GM12878 (cell line): Measurements from ENCODE around the gene MAGI1. TPM values are rescaled to one million over a fixed set of nuclear protein-coding genes. Genes with fewer than 3 reads are reported as not detected.

Experiments
- ATAC-seq: fragments of 200-7000 bp; cut with Tn5 transposase; 3 replicates; pipeline ENCODE4 v1.9.1; 2020; ENCODE audit warnings: mild to moderate bottlenecking, moderate library complexity
- BruUV-seq: library from RNA; stranded (reverse); fragments of 400-500 nt; replicated peaks from 2 replicates; lab custom pipeline; 2021; lab: Mats Ljungman, UMichigan
- CTCF ChIA-PET: fragments of 300-600 bp; sonication (Branson Sonifier 250); formaldehyde crosslinking; extraction: SDS; loops from one replicate; lab custom pipeline; 2021; ENCODE audit warnings: inconsistent platforms; lab: Yijun Ruan, JAX
- POLR2A ChIA-PET: fragments of 350-600 bp; formaldehyde crosslinking; extraction: SDS; loops from one replicate; lab custom pipeline; 2021; ENCODE audit warnings: inconsistent platforms; lab: Charles Lee
- RAD21 ChIA-PET: fragments of 300-600 bp; sonication (Branson Sonifier 250); formaldehyde crosslinking; loops from one replicate; lab custom pipeline; 2023; ENCODE audit warnings: antibody characterized with exemption; ENCODE audit not compliant: unreplicated experiment; lab: Charles Lee
- SMC1A ChIA-PET: fragments of 300-600 bp; sonication (Branson Sonifier 250); formaldehyde crosslinking; loops from one replicate; lab custom pipeline; 2023; ENCODE audit not compliant: unreplicated experiment, uncharacterized antibody; lab: Charles Lee
- DNase-seq: peaks from one replicate; pipeline ENCODE4 v3.0.0-alpha.2; 2011; ENCODE audit warnings: low read depth, low spot score
- FAIRE-seq: peaks from 3 replicates; lab custom pipeline; 2011; peaks lifted over from hg19 to GRCh38; lab: Jason Lieb, UNC
- H2AFZ ChIP-seq: 2 replicates; pipeline ENCODE4 v1.6.0; 2011; ENCODE audit warnings: low read depth, low read length, control low read depth; ENCODE audit not compliant: control insufficient read depth
- H3K27ac ChIP-seq: 2 replicates; pipeline ENCODE4 v1.5.1; 2011; ENCODE audit warnings: control low read depth; ENCODE audit not compliant: control insufficient read depth, insufficient read depth
- H3K27me3 ChIP-seq, 2 experiments: replicated peaks in 1 of 2; 2 replicates each; pipeline versions ENCODE4 v1.6.0 to v1.6.1; 2011; ENCODE audit warnings: low read length in 1 of 2; ENCODE audit not compliant: control insufficient read depth in 2 of 2, insufficient read depth in 2 of 2
- H3K36me3 ChIP-seq, 2 experiments: 2 replicates each; pipeline ENCODE4 v1.5.1; 2011; ENCODE audit warnings: low read length in 1 of 2; ENCODE audit not compliant: control insufficient read depth in 2 of 2, insufficient read depth in 2 of 2
- H3K4me1 ChIP-seq: 2 replicates; pipeline ENCODE4 v1.6.1; 2011; ENCODE audit warnings: mild to moderate bottlenecking, low read length, moderate library complexity, mixed read lengths; ENCODE audit not compliant: control insufficient read depth, insufficient read depth
- H3K4me2 ChIP-seq: 2 replicates; pipeline ENCODE4 v1.6.0; 2011; ENCODE audit warnings: control low read depth; ENCODE audit not compliant: control insufficient read depth, insufficient read depth
- H3K4me3 ChIP-seq: fragments of 200-600 bp; sonication (generic); 2 replicates; pipeline ENCODE4 v1.5.1; 2016
- H3K79me2 ChIP-seq: 2 replicates; pipeline ENCODE4 v1.6.0; 2011; ENCODE audit warnings: low read length; ENCODE audit not compliant: control insufficient read depth, insufficient read depth
- H3K9ac ChIP-seq: 2 replicates; pipeline ENCODE4 v1.8.0; 2011; ENCODE audit warnings: low read length, control low read depth, mixed read lengths; ENCODE audit not compliant: control insufficient read depth, insufficient read depth
- H3K9me3 ChIP-seq: replicated peaks from 3 replicates; pipeline ENCODE4 v1.5.1; 2011; ENCODE audit warnings: mild to moderate bottlenecking, low read length; ENCODE audit not compliant: control insufficient read depth, insufficient read depth
- H4K20me1 ChIP-seq: 2 replicates; pipeline ENCODE4 v1.6.0; 2011; ENCODE audit not compliant: control insufficient read depth, insufficient read depth
- ASH2L ChIP-seq: fragments of 300-600, 200-600 bp; sonication (generic); IDR thresholded peaks from 2 replicates; pipeline ENCODE4 v1.6.1; 2017; ENCODE audit warnings: low read depth, mild to moderate bottlenecking, borderline replicate concordance
- CHD1 ChIP-seq: IDR thresholded peaks from 2 replicates; pipeline ENCODE4 v1.6.1; 2012; ENCODE audit warnings: low read depth, low read length, improper control_type of control experiment
- CUX1 ChIP-seq: IDR thresholded peaks from 2 replicates; pipeline ENCODE4 v1.6.1; 2012; ENCODE audit warnings: improper control_type of control experiment, low read depth, low read length; ENCODE audit not compliant: insufficient replicate concordance
- EGR1 ChIP-seq, 2 experiments: IDR thresholded peaks; 1 replicate in 1 of 2; 2 replicates in 1 of 2; pipeline ENCODE4 v1.6.1; 2011 to 2012; ENCODE audit warnings: low read depth in 2 of 2, low read length in 2 of 2, borderline replicate concordance in 1 of 2, mild to moderate bottlenecking in 1 of 2, moderate library complexity in 1 of 2
- ESRRA ChIP-seq: IDR thresholded peaks from 2 replicates; pipeline ENCODE4 v1.6.1; 2012; ENCODE audit warnings: mild to moderate bottlenecking, low read length, improper control_type of control experiment
- MEF2B ChIP-seq: fragments of 450-650 bp; IDR thresholded peaks from 2 replicates; pipeline ENCODE4 v1.6.1; 2018; ENCODE audit warnings: mild to moderate bottlenecking, moderate library complexity; ENCODE audit not compliant: partially characterized antibody, poor library complexity, severe bottlenecking
- POLR2AphosphoS5 ChIP-seq: IDR thresholded peaks from 2 replicates; pipeline ENCODE4 v1.6.1; 2011; ENCODE audit warnings: mild to moderate bottlenecking, low read length, inconsistent platforms
- TCF12 ChIP-seq: IDR thresholded peaks from 2 replicates; pipeline ENCODE4 v1.6.1; 2011; ENCODE audit warnings: low read depth, mild to moderate bottlenecking, low read length
- YY1 ChIP-seq: IDR thresholded peaks from 2 replicates; pipeline ENCODE4 v1.6.1; 2011; ENCODE audit warnings: low read depth, mild to moderate bottlenecking, low read length
- WGBS: methylation state at CpG from one replicate; pipeline ENCODE4 v1.1.6; 2016; ENCODE audit warnings: low lambda C conversion rate; ENCODE audit not compliant: insufficient replicate concordance, insufficient coverage; ENCODE audit errors: missing lambda C conversion rate; 5-methylcytosine and 5-hydroxymethylcytosine counted together
- in situ Hi-C: fragments of 300-500 bp; cut with MboI; formaldehyde crosslinking; loops from 9 replicates; pipeline ENCODE4 v1.14.3; 2018; ENCODE audit warnings: mixed read lengths
- intact Hi-C: fragments of 100-400 bp; cut with micrococcal nuclease; formaldehyde crosslinking; loops from one replicate; pipeline ENCODE4 v1.14.2; 2022; ENCODE audit not compliant: unreplicated experiment
- polyA plus RNA-seq, 11 experiments: library from polyadenylated mRNA; depleted of rRNA in 4 of 11; unstranded in 6 of 11; stranded (reverse) in 5 of 11; fragments of >200 nt; fragmentation: Nextera tagmentation in 4 of 11; fragmentation: Illumina TruSeq in 1 of 11; extraction: Ambion mirVana in 4 of 11; extraction: Trizol in 1 of 11; gene quantifications; 1 replicate in 1 of 11; 2 replicates in 10 of 11; pipeline versions ENCODE4 v1.2.1 to v1.2.3, GENCODE V29; 2011 to 2016; ENCODE audit warnings: inconsistent platforms in 2 of 11, missing spikeins in 2 of 11, low read depth in 1 of 11
- total RNA-seq, 4 experiments: library from RNA; depleted of rRNA in 3 of 4; stranded (reverse); fragments of >200 nt in 3 of 4; fragmentation: Illumina TruSeq in 1 of 4; extraction: Trizol in 1 of 4; gene quantifications; 2 replicates each; pipeline versions ENCODE4 v1.2.1 to v1.2.3, GENCODE V29; 2013 to 2021

Gene MAGI1
- total and polyA plus RNA-seq, 10 of the 15 experiments (the other 5 are each of a cell fraction or from before 2014, with no cell fraction given): 0.02 to 3.3 (median 0.29) TPM; not detected in 1

DNA sequence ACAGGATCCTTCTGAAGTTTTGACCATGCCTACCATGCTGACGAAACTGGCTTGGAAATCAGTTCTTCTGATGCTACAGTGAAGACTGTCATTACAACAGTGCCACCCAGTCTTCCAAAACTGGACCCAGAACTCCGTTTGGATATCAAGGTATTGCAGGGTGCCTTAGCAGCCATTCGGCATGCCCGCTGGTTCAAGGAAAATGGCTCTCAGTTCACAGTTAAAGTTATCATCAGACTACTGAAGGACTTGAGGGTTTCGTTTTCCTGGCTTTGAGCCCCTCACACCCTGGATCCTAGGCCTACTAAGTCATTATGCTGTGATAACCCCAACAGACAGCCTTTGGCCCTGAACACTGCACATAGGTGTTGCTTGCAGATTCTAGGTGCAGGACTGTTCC is 351.0 kb downstream of the MAGI1 start (continued):
- TF ChIP-seq CUX1 (no peak), CHD1 (no peak), EGR1 (IDR thresholded peaks at IDR 0.05; ENCODE audit: borderline replicate concordance in 1 of 2, low read depth in 2 of 2, low read length in 2 of 2) (no peak), TCF12 (no peak), ESRRA (no peak), MEF2B (no peak)

DNA sequence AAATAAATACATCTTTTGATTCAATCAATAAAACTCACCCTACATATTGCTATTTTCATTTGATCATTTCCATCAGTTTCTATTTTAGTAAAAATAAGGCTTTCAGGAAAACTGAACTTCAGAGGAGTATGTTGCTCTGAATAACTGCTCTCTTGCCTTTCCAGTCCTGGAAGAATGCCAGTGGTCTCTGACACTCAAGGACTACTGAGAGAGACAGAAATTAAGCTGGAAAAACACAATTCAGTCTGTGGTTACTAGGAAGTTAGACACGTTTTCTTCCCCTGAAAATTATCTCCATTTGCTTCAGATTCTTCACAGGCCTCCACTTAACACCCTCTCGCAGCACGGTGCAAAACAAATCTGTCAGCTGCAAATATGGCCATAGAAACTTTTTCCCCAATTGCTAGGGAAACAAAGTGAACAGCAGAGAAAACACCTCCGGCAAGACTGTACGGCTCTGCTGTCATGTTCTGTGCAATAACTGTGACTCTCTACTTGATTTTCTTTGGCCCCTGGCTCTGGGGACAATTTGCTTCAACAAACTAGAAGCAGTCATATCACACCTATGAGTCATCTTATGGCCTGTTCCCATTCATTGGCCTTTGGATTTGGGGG is 353.0 kb downstream of the MAGI1 start:
- ChIA-PET POLR2A (no interaction called here), CTCF (no interaction called here)
- no TSS peak for BruUV-seq
- 39% methylated on average over 5 of the region's 5 CpGs for WGBS
- Histone ChIP-seq H3K4me1 (no peaks in the 10 kb centered on the region), H2AFZ (no peak overlapping the region), H3K4me3 (no peak overlapping the region), H3K27ac (no peak overlapping the region), H4K20me1 (no peaks in the 10 kb centered on the region), H3K79me2 (no peaks in the 10 kb centered on the region), H3K27me3 (no peaks in the 10 kb centered on the region), H3K36me3 (no peaks in the 10 kb centered on the region), H3K4me2 (no peak overlapping the region)
- no peak for ATAC-seq
- DNase-seq: no peak
- intact Hi-C loops (no loop called here), in situ Hi-C loops (no loop called here)
- no peak for FAIRE-seq
- no peak for TF ChIP-seq YY1
- TF ChIP-seq ASH2L: no peak
- TF ChIP-seq POLR2AphosphoS5: no peak
- TF ChIP-seq, all 136 proteins: peak for 0
- ChIA-PET SMC1A (interaction anchor here (0.6 kb wide), 1 partner anchor 55 kb away, joined by 3 read pairs; no protein-coding TSS in a partner anchor), RAD21 (no interaction called here)
- H3K9ac ChIP-seq: no peak overlapping the region
- no peaks in the 10 kb centered on the region for H3K9me3 ChIP-seq
